ENCODE data around the gene PEAK3.

PEAK3 gene

DNA sequence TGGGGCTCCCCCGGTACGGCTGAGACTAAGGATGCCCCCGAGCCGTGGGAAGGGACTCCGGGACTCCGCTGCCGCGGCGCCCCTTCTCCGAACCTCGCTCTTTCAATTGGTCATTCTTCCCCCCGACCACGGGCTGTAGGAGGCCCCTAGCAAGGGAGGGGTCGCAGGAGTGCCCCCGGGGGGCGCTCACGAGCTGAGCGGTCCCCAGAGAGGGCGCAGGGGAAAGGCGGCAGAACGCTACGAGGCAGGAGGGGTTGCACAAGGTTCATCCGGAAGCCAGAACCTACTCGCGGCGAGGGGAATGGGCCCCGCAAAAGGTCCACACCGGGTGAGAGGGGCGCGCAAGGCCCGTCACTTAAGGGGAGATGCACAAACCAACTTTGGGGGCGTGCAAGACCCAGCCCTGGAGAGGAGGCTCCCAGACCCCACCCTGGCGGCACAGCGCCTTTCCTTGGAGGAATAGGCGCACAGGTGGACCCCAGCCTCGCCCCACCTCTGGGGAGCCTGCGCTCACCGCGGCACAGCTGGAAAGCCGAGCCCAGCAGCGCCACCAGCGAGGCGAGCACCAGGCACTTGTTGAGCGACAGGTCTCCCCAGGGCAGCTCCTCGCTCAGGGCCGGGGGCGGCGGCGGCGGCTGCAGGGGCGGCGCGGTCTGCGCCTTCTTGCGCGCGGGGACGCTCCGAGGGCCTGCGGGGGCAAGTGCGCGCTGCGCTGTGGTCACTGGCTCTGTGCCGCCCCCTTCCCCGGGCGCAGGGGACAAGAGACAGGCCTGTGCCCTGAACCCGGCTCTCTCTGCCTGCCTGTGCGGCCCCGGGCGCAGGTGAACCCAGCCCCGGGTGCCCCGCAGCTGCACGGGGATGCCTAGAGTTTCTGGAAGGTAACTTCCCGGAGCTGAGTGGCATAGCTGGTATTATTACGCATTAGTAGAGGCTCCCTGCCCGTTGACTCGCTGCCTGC is 28.6 kb downstream of the PEAK3 start:
- Histone ChIP-seq H4K8ac (ENCODE audit: low read length) (peak overlapping the region; percentile 29), H3K4me1 (ENCODE audit: control insufficient read depth, insufficient read depth, low read depth, low read length) (peaks cover 18% of the 10 kb centered on the region), H2BK15ac (ENCODE audit: low read depth, poor library complexity, severe bottlenecking) (no peak overlapping the region), H3K9ac (ENCODE audit: low read length) (no peak overlapping the region), H2BK12ac (ENCODE audit: low read length in 2 of 2) (no peak overlapping the region), H2AK5ac (ENCODE audit: low read length, severe bottlenecking) (no peak overlapping the region), H2BK120ac (ENCODE audit: low read depth, low read length) (no peak overlapping the region), H3K4ac (ENCODE audit: low read depth in 1 of 2, low read length in 2 of 2) (no peak overlapping the region), H3K9me3 (ENCODE audit: control insufficient read depth, low read length) (no peaks in the 10 kb centered on the region), H3K4me2 (ENCODE audit: low read length, poor library complexity, severe bottlenecking) (peak overlapping the region; percentile 64), H2AFZ (ENCODE audit: low read depth, low read length) (peak overlapping the region; percentile 1), H3K36me3 (ENCODE audit: control insufficient read depth in 1 of 2, insufficient read depth in 2 of 2, low read depth in 1 of 2, low read length in 2 of 2) (peaks cover 9 to 43% of the 10 kb centered on the region in 2 experiments), H4K91ac (ENCODE audit: low read length) (no peak overlapping the region), H3K14ac (ENCODE audit: low read length in 2 of 2) (peak overlapping the region in 1 of 2 experiments; percentile 44), H3K4me3 (ENCODE audit: insufficient read depth in 1 of 2, low read depth in 1 of 2, low read length in 2 of 2) (peak overlapping the region; percentile 18 to 24), H3K27ac (ENCODE audit: low read length, poor library complexity, severe bottlenecking) (no peak overlapping the region), H3K79me1 (replicated peaks; ENCODE audit: low read length, poor library complexity, severe bottlenecking) (peaks cover 6% of the 10 kb centered on the region), H3K23ac (ENCODE audit: low read length in 2 of 2) (peak overlapping the region in 1 of 2 experiments; percentile 75), H2BK5ac (ENCODE audit: low read depth, low read length, poor library complexity, severe bottlenecking) (no peak overlapping the region), H3K18ac (ENCODE audit: low read depth in 1 of 2, low read length in 2 of 2) (peak overlapping the region in 1 of 2 experiments; percentile 14), H3K27me3 (ENCODE audit: control insufficient read depth in 1 of 2, insufficient read depth in 1 of 2, low read length in 2 of 2) (peaks cover 10 to 48% of the 10 kb centered on the region in 2 experiments)
- no peak for DNase-seq
- 7% methylated on average over 68 of the region's 77 CpGs for WGBS

DNA sequence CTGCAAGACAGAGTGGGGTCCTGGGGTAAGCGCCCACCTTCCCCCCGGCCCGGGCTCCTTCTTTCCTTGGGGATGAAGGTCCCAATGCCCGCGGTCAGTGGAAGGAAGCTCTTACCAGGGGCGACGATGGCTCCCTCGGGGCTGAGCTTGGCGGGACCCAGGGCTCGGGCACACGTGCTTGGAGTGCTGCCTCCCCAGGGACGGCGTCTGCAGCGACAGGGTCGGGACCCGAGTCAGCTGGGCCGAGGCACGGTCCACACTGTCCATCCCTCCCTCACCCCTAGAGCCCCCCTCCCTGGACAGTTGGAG is 29.2 kb downstream of the PEAK3 start:
- Histone ChIP-seq H2BK15ac (ENCODE audit: low read depth, poor library complexity, severe bottlenecking) (no peak overlapping the region), H2BK12ac (ENCODE audit: low read length in 2 of 2) (no peak overlapping the region), H4K8ac (ENCODE audit: low read length) (no peak overlapping the region), H3K27ac (ENCODE audit: low read length, poor library complexity, severe bottlenecking) (no peak overlapping the region), H2AFZ (ENCODE audit: low read depth, low read length) (no peak overlapping the region), H3K4ac (ENCODE audit: low read depth in 1 of 2, low read length in 2 of 2) (no peak overlapping the region), H3K9ac (ENCODE audit: low read length) (no peak overlapping the region), H3K4me3 (ENCODE audit: insufficient read depth in 1 of 2, low read depth in 1 of 2, low read length in 2 of 2) (peak overlapping the region in 1 of 2 experiments; percentile 18), H3K14ac (ENCODE audit: low read length in 2 of 2) (peak overlapping the region in 1 of 2 experiments; percentile 44), H3K79me1 (replicated peaks; ENCODE audit: low read length, poor library complexity, severe bottlenecking) (peaks cover 10% of the 10 kb centered on the region), H4K91ac (ENCODE audit: low read length) (no peak overlapping the region), H3K27me3 (ENCODE audit: control insufficient read depth in 1 of 2, insufficient read depth in 1 of 2, low read length in 2 of 2) (peaks cover 10 to 48% of the 10 kb centered on the region in 2 experiments), H2BK120ac (ENCODE audit: low read depth, low read length) (no peak overlapping the region), H2AK5ac (ENCODE audit: low read length, severe bottlenecking) (no peak overlapping the region), H3K4me2 (ENCODE audit: low read length, poor library complexity, severe bottlenecking) (no peak overlapping the region), H3K23ac (ENCODE audit: low read length in 2 of 2) (no peak overlapping the region), H3K36me3 (ENCODE audit: control insufficient read depth in 1 of 2, insufficient read depth in 2 of 2, low read depth in 1 of 2, low read length in 2 of 2) (peaks cover 9 to 49% of the 10 kb centered on the region in 2 experiments), H3K9me3 (ENCODE audit: control insufficient read depth, low read length) (no peaks in the 10 kb centered on the region), H3K4me1 (ENCODE audit: control insufficient read depth, insufficient read depth, low read depth, low read length) (peaks cover 18% of the 10 kb centered on the region), H2BK5ac (ENCODE audit: low read depth, low read length, poor library complexity, severe bottlenecking) (no peak overlapping the region), H3K18ac (ENCODE audit: low read depth in 1 of 2, low read length in 2 of 2) (no peak overlapping the region)
- 50% methylated on average over 18 of the region's 18 CpGs for WGBS
- DNase-seq, result no peak

- Histone ChIP-seq H3K23ac (ENCODE audit: low read length in 2 of 2) (no peak overlapping the region), H4K91ac (ENCODE audit: low read length) (no peak overlapping the region), H3K27ac (ENCODE audit: low read length, poor library complexity, severe bottlenecking) (no peak overlapping the region), H2BK15ac (ENCODE audit: low read depth, poor library complexity, severe bottlenecking) (no peak overlapping the region), H3K9ac (ENCODE audit: low read length) (no peak overlapping the region), H2BK5ac (ENCODE audit: low read depth, low read length, poor library complexity, severe bottlenecking) (no peak overlapping the region), H3K27me3 (ENCODE audit: control insufficient read depth in 1 of 2, insufficient read depth in 1 of 2, low read length in 2 of 2) (peaks cover 10 to 48% of the 10 kb centered on the region in 2 experiments), H2AFZ (ENCODE audit: low read depth, low read length) (no peak overlapping the region), H3K18ac (ENCODE audit: low read depth in 1 of 2, low read length in 2 of 2) (no peak overlapping the region), H3K4ac (ENCODE audit: low read depth in 1 of 2, low read length in 2 of 2) (no peak overlapping the region), H3K36me3 (ENCODE audit: control insufficient read depth in 1 of 2, insufficient read depth in 2 of 2, low read depth in 1 of 2, low read length in 2 of 2) (peaks cover 14 to 54% of the 10 kb centered on the region in 2 experiments), H3K9me3 (ENCODE audit: control insufficient read depth, low read length) (no peaks in the 10 kb centered on the region), H3K4me1 (ENCODE audit: control insufficient read depth, insufficient read depth, low read depth, low read length) (peaks cover 24% of the 10 kb centered on the region), H3K14ac (ENCODE audit: low read length in 2 of 2) (no peak overlapping the region), H2BK120ac (ENCODE audit: low read depth, low read length) (no peak overlapping the region), H4K8ac (ENCODE audit: low read length) (no peak overlapping the region), H2BK12ac (ENCODE audit: low read length in 2 of 2) (no peak overlapping the region), H2AK5ac (ENCODE audit: low read length, severe bottlenecking) (no peak overlapping the region), H3K4me2 (ENCODE audit: low read length, poor library complexity, severe bottlenecking) (no peak overlapping the region), H3K4me3 (ENCODE audit: insufficient read depth in 1 of 2, low read depth in 1 of 2, low read length in 2 of 2) (no peak overlapping the region), H3K79me1 (replicated peaks; ENCODE audit: low read length, poor library complexity, severe bottlenecking) (peaks cover 12% of the 10 kb centered on the region)
- no peak for DNase-seq
- 93% methylated on average over 70 of the region's 74 CpGs for WGBS
Measured at GRCh38 chr19:2252055-2252796, 29.7 kb downstream of the PEAK3 start.

Measured in mesenchymal stem cell (in vitro differentiated cells and primary cell).